ENCODE results near the gene MYO16. TPM values are rescaled to one million over a fixed set of nuclear protein-coding genes. Genes with fewer than 3 reads are reported as not detected.

The MYO16 gene
- total RNA-seq, 2 experiments from 2014 or later: not detected

DNA sequence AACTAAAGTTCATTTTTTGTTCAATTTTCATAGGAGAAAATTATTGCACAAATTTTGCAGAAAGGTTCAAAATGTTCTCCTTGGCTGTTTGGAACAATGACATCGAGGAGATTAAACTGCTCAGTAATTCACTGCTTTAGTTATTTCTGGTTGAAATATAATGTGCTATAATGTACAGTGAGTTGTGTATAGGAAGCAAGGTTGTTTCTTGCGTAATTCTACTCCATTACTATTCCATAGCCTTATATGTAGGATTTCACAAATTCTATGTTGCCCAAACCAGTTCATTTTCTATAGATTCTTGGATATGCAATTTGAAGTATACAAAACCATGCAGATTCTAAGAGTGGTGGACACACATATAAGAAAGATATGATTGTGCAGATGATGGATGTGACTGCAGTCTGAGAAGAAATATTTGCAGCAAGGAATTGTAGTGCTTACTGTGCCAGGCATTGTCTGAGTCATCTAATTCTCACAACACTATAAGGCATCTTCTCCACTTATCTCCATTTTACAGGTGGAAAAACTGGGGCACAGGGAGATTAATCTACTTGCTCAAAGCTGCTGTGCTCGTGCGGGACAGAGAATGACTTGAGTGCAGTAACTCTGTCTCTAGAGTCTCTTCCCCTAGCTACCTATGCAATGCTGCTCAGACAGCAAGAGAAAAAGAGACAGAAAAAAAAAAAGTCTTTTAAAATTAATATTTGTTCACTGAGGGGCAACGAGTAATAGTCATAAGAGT lies 515.5 kb downstream of the MYO16 start:
- no peaks in the 10 kb centered on the region for H3K9me3 Mint-ChIP-seq
- no peak overlapping the region for H3K4me3 Mint-ChIP-seq
- ChIA-PET CTCF (no interaction called here), POLR2A (no interaction called here)
- no peak overlapping the region for H3K27ac Mint-ChIP-seq
- H3K27me3 Mint-ChIP-seq: peaks cover 12% of the 10 kb centered on the region
- DNase-seq: no peak
- no peaks in the 10 kb centered on the region for H3K36me3 Mint-ChIP-seq (ENCODE audit: low read depth)
- H3K4me1 Mint-ChIP-seq: no peaks in the 10 kb centered on the region

DNA sequence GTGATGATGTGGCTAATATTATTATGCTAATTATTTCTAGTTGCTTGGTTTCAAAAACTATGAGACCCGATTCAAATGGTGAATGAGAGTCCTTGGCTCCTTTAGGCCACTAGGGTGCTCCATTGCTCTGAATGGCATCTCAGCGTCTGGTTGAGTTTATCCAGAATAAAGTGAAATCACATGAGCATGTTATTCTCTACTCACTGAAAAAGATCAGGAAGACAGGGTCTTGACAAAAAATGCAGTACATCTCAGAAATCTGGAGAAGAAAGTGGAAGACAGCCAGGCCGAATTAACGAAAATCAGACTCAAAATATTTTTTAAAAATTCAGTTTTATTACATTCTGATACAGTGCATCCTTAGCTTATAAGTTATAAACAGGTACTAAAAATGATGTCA lies 516.2 kb downstream of the MYO16 start:
- POLR2A ChIA-PET: no interaction called here
- H3K9me3 Mint-ChIP-seq: no peaks in the 10 kb centered on the region
- no peaks in the 10 kb centered on the region for H3K36me3 Mint-ChIP-seq (ENCODE audit: low read depth)
- no peak overlapping the region for H3K4me3 Mint-ChIP-seq
- no peak for DNase-seq
- H3K4me1 Mint-ChIP-seq: no peaks in the 10 kb centered on the region
- CTCF ChIA-PET: no interaction called here
- no peak overlapping the region for H3K27ac Mint-ChIP-seq
- peaks cover 12% of the 10 kb centered on the region for H3K27me3 Mint-ChIP-seq

DNA sequence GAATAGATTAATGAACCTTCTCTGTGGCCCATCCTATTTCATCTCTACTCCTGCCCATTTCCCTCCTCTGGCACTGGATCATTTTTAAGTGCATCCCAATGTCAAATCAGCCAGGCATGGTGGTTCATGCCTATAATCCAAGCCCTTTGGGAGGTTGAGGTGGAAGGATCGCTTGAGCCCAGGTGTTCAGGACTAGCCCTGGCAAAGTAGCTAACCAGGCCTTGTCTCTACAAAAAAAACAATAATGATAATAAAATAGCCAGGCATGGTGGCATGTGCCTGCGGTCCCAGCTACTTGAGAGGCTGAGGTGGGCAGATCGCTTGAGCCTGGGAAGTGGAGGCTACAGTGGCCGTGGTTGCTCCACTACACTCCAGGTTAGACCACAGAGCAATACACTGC lies 517.0 kb downstream of the MYO16 start:
- POLR2A ChIA-PET: no interaction called here
- H3K4me1 Mint-ChIP-seq: no peaks in the 10 kb centered on the region
- H3K9me3 Mint-ChIP-seq: no peaks in the 10 kb centered on the region
- no peak overlapping the region for H3K4me3 Mint-ChIP-seq
- peaks cover 10% of the 10 kb centered on the region for H3K27me3 Mint-ChIP-seq
- CTCF ChIA-PET: no interaction called here
- DNase-seq: no peak
- H3K27ac Mint-ChIP-seq: no peak overlapping the region
- H3K36me3 Mint-ChIP-seq (ENCODE audit: low read depth): no peaks in the 10 kb centered on the region

DNA sequence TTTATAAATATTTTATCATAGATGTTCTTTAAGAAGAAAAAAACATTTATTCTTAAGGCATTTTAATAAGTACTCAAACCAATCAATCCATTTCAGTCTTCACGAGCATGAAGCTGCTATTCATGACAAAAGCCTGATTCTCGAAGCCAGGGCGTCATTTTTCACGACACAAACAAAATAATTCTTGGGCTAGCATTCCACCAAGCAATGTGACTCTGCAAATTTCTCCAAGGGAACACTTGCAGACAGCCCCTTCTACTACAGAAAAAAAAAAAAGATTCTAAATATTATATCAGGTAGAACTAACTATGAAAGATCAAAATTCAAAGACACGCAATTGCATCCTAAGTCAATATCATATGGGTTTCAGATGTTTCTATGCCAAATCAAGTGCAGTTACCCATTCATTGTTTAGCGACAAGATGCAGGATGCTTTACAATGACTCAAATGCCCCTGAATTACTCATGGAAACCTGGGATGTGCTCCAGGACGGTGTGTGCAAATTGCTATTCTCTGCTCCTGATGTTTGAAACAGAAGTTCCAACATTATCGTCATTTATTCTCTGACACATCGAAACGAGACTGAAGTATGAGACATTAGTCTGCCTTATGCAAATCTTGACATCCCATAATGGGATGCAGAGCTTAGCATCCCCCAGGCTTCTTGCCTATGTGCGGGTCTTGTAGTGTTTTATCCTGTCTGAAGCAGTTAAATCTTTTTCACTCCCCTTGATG lies 517.7 kb downstream of the MYO16 start:
- peaks cover 5% of the 10 kb centered on the region for H3K27me3 Mint-ChIP-seq
- CTCF ChIA-PET: no interaction called here

DNA sequence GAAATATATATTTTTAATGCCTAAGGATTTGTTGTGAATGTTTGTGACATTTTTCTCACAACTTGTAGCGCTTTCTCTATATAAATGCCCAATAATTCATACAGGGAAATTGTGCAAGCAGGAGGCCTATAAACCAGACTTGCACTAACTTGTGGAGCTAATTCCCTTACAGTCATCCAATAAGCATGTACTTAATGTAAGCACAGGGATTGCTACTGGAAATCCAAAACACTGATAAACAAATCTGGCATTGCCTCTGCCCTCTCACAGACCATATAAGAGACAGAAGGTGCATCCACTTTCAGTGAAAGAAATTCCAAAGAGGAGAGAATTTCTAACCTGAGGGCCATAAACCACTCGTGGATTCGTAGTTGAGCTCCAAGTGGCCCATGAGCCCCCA lies 518.8 kb downstream of the MYO16 start:
- no peak overlapping the region for H3K27ac Mint-ChIP-seq
- no peak overlapping the region for H3K4me3 Mint-ChIP-seq
- no peaks in the 10 kb centered on the region for H3K27me3 Mint-ChIP-seq
- H3K9me3 Mint-ChIP-seq: no peaks in the 10 kb centered on the region
- ChIA-PET POLR2A (no interaction called here), CTCF (no interaction called here)
- H3K36me3 Mint-ChIP-seq (ENCODE audit: low read depth): no peaks in the 10 kb centered on the region
- no peak for DNase-seq
- no peaks in the 10 kb centered on the region for H3K4me1 Mint-ChIP-seq

More for the DNA sequence above, 517.7 kb downstream of the MYO16 start:
- no peaks in the 10 kb centered on the region for H3K36me3 Mint-ChIP-seq (ENCODE audit: low read depth)
- H3K9me3 Mint-ChIP-seq: no peaks in the 10 kb centered on the region
- POLR2A ChIA-PET: no interaction called here
- DNase-seq: no peak
- H3K27ac Mint-ChIP-seq: no peak overlapping the region
- H3K4me1 Mint-ChIP-seq: no peaks in the 10 kb centered on the region
- H3K4me3 Mint-ChIP-seq: no peak overlapping the region

DNA sequence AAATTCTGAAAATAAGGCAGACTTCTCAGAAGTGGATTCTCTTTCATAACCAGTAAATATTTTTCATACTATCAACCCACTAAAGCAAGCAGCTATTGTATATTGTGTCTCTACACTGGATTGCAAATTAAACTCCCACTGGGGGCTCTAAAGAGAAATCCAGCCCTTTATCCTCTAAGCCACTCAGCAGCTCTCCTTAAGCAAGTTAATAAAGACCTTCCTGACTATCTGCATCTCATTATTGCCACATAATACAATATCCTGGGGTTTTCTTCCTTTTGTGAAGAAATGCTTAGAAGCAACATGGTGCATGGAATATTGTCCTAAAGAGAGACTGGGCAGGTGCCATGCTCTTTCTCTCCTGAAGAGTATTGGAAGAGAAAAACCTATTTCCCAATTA lies 521.3 kb downstream of the MYO16 start:
- POLR2A ChIA-PET: no interaction called here
- no peak overlapping the region for H3K27ac Mint-ChIP-seq
- CTCF ChIA-PET: no interaction called here
- no peak for DNase-seq
- H3K9me3 Mint-ChIP-seq: no peaks in the 10 kb centered on the region
- no peaks in the 10 kb centered on the region for H3K4me1 Mint-ChIP-seq
- no peaks in the 10 kb centered on the region for H3K36me3 Mint-ChIP-seq (ENCODE audit: low read depth)
- no peak overlapping the region for H3K4me3 Mint-ChIP-seq
- H3K27me3 Mint-ChIP-seq: no peaks in the 10 kb centered on the region

DNA sequence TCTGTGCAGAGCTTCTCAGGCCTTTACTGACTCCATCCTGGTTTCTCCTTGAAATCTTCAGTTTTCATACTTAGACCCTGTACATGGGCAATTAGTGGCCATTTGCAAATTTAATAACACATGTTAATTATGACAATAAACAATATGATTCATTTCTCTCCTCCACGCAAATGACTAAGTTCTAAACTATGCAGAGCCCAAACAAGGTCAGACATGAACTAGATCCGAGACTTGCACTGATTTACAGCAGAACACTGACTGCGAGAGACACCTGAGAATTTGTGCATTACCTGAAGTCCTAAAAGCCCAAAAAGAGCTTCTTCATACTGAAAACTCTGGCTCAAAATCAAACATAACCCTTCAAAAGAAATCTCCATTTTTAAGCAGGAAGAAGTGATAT lies 521.8 kb downstream of the MYO16 start:
- Mint-ChIP-seq H3K27me3 (no peaks in the 10 kb centered on the region), H3K27ac (no peak overlapping the region), H3K4me1 (no peaks in the 10 kb centered on the region), H3K4me3 (no peak overlapping the region), H3K36me3 (ENCODE audit: low read depth) (no peaks in the 10 kb centered on the region), H3K9me3 (no peaks in the 10 kb centered on the region)
- no peak for DNase-seq
- ChIA-PET POLR2A (no interaction called here), CTCF (no interaction called here)

DNA sequence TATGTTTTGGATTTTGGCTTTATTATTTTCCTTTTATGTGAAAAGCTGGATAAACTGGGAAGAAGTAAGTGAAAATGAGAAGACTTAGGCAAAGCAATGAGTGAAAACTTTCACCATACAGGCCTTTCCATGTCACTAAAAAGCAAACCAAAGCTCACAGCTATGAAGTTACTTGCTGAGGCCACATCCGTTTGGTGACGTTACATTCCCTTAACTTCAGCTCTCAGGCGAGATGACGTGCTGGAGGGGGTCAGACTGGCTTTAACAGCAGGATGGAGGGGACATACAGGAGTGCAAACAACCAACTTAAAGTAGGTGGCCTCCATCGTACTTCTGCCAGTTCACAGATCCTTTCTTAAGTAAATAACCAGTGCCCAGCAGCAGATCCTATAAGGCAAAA lies 522.3 kb downstream of the MYO16 start:
- POLR2A ChIA-PET: no interaction called here
- DNase-seq: no peak
- CTCF ChIA-PET: no interaction called here
- peaks cover 2% of the 10 kb centered on the region for H3K4me1 Mint-ChIP-seq
- H3K27ac Mint-ChIP-seq: no peak overlapping the region
- no peak overlapping the region for H3K4me3 Mint-ChIP-seq
- no peaks in the 10 kb centered on the region for H3K9me3 Mint-ChIP-seq
- H3K36me3 Mint-ChIP-seq (ENCODE audit: low read depth): no peaks in the 10 kb centered on the region
- no peaks in the 10 kb centered on the region for H3K27me3 Mint-ChIP-seq

DNA sequence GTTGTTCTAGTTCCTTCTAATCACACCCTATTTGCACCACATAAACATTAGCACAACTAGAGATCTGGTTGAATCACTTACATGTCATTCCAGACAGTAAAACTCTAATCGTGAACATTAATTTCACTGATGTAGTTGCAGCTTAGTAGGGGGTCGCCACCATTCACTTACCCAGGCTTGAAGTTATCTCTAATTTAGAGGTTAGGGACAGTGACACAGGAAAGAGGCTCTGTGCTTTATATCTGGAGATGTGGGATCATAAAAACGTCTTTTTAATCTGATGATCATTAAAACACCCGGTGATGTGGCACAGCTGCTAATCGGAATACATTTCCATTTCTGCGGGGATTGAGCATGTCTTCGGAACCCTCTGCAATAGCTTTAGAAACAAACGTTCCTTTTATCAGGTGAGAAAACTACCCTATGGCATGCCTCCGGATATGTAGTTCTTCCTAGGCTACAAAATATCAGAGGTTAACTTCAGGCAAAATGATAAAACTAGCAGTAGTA lies 523.0 kb downstream of the MYO16 start:
- H3K27me3 Mint-ChIP-seq: no peaks in the 10 kb centered on the region
- no peak overlapping the region for H3K4me3 Mint-ChIP-seq
- peaks cover 2% of the 10 kb centered on the region for H3K4me1 Mint-ChIP-seq
- no peaks in the 10 kb centered on the region for H3K36me3 Mint-ChIP-seq (ENCODE audit: low read depth)
- H3K27ac Mint-ChIP-seq: no peak overlapping the region
- POLR2A ChIA-PET: no interaction called here
- no peak for DNase-seq
- CTCF ChIA-PET: no interaction called here
- H3K9me3 Mint-ChIP-seq: no peaks in the 10 kb centered on the region

DNA sequence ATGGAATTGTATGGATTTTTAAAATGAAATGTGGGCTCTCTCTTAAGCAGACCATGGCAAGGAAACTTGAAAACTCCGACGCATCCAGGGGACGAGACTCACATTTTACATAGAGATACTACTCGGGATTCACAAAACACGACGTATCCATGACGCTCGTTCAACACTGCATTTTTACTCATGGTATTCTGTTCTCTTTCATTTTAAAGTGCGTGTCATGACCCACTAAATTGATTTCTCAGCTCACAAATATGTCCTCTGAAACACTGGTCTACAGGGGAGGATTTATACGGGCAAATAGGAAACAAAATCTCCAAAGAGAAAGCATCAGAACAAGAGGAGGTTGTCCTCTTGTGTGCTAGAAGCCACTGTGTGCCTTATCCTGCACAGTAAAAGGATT lies 523.5 kb downstream of the MYO16 start:
- no peaks in the 10 kb centered on the region for H3K9me3 Mint-ChIP-seq
- H3K4me1 Mint-ChIP-seq: peaks cover 2% of the 10 kb centered on the region
- H3K4me3 Mint-ChIP-seq: no peak overlapping the region
- no peak for DNase-seq
- H3K27me3 Mint-ChIP-seq: no peaks in the 10 kb centered on the region
- no peaks in the 10 kb centered on the region for H3K36me3 Mint-ChIP-seq (ENCODE audit: low read depth)
- ChIA-PET POLR2A (no interaction called here), CTCF (no interaction called here)
- H3K27ac Mint-ChIP-seq: no peak overlapping the region

DNA sequence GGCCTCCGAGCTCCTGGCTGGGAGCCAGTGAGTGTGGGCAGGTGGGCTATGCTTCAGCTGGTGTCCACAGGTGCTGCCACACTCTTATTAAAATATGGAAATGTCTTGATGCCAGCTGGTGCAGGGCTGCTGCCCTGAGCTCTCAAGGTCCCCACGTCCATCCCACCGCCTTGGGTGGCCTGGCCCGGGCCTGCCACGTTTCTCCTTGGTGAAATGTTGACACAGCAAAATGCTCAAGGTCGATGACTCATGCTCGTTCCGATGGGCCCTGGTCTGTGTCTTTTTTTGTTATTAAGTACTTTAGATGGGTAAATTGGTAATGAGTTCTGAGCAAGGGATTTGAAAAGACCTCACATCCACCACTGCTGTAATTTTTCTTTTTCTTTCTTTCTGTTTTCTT lies 524.7 kb downstream of the MYO16 start:
- Mint-ChIP-seq H3K27me3 (no peaks in the 10 kb centered on the region), H3K27ac (no peak overlapping the region), H3K36me3 (ENCODE audit: low read depth) (no peaks in the 10 kb centered on the region), H3K4me1 (peaks cover 2% of the 10 kb centered on the region), H3K4me3 (no peak overlapping the region), H3K9me3 (no peaks in the 10 kb centered on the region)
- DNase-seq: no peak
- CTCF ChIA-PET: no interaction called here
- POLR2A ChIA-PET: no interaction called here

DNA sequence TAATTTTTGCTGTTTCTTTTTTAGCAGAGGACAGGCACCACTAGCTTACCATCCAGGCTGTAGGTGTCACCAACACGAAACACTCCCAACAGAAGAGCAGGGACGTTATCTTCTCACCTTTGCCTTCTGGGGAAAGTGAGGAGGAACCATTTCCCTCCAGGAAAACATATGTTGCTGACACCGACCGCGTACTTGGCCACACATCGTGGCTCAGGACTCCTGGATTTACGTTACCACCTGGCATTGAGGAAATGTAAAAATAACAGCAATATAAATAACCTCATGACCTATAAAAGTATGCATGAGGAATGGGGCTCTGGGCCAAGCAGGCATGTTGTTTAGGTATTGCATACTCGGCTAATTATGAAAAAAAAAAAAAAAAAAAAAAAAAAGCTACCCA lies 525.1 kb downstream of the MYO16 start:
- DNase-seq: no peak
- no peaks in the 10 kb centered on the region for H3K9me3 Mint-ChIP-seq
- POLR2A ChIA-PET: no interaction called here
- no peaks in the 10 kb centered on the region for H3K36me3 Mint-ChIP-seq (ENCODE audit: low read depth)
- peaks cover 2% of the 10 kb centered on the region for H3K4me1 Mint-ChIP-seq
- no peak overlapping the region for H3K27ac Mint-ChIP-seq
- no peak overlapping the region for H3K4me3 Mint-ChIP-seq
- CTCF ChIA-PET: no interaction called here
- no peaks in the 10 kb centered on the region for H3K27me3 Mint-ChIP-seq

DNA sequence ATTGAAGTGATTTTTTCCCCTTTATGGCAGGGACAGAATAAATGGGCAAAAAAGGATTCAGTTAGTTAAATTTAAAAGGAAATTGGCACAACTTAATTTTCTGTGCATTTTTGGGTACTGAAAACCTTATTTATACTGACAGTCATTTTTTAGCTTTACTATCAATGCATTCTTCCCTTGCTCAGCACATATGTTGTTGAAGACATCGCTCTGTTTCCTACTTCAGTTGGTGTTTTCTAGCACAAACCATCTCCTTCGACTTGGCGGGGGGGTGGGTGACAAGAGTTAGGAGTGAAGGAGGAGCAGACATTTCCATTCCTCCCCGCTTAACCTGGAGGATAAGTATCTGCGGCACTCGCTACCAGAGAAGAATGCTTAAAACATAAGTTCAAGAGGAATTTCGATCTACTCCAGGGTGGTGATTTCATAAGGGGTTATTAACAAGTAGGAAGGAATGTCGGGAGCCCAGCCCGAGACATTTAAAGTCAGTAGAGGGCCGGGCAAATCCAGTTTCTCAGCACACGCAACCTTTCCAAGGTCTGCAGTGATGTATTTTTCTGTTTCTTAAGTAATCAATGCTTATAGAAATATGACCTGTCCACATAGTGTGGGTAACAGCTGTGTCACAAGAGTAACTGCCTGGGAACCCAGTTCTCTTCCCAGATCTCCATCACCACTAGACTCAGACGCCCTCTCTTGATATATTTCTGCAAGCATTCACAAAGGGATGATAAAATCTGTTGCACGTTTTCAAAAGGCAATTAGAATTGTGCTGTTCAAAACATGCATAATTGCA lies 525.8 kb downstream of the MYO16 start:
- POLR2A ChIA-PET: no interaction called here
- Mint-ChIP-seq H3K27ac (no peak overlapping the region), H3K4me3 (no peak overlapping the region), H3K36me3 (ENCODE audit: low read depth) (no peaks in the 10 kb centered on the region), H3K4me1 (peaks cover 2% of the 10 kb centered on the region), H3K9me3 (no peaks in the 10 kb centered on the region), H3K27me3 (no peaks in the 10 kb centered on the region)
- CTCF ChIA-PET: no interaction called here
- no peak for DNase-seq
